ENCODE data around the gene ULK2. TPM values are rescaled to one million over a fixed set of nuclear protein-coding genes. Genes with fewer than 3 reads are reported as not detected.

The ULK2 gene
- total and polyA plus RNA-seq, 3 donors from 2014 or later = 69.2 to 112 (median 87.2) TPM

DNA sequence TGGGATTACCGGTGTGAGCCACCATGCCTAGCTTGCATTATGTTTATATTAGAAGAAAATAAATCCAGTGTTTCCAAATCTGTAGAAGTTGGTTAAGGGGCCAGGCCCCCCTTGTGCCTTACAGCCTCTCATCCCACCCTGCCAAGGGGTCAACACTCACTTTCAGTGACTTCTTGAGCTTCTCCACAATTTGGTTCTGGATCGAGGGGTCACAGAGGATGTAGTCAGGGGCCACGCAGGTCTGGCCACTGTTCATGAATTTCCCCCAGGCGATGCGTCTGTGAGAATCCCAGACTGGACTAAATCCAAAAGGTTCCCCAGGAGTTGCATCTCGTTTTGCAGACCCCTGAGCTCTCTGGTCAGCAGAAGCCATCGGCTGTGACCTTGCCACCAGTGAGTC, 126.8 kb downstream of the ULK2 start:
- TF ChIP-seq, protein P1, sequence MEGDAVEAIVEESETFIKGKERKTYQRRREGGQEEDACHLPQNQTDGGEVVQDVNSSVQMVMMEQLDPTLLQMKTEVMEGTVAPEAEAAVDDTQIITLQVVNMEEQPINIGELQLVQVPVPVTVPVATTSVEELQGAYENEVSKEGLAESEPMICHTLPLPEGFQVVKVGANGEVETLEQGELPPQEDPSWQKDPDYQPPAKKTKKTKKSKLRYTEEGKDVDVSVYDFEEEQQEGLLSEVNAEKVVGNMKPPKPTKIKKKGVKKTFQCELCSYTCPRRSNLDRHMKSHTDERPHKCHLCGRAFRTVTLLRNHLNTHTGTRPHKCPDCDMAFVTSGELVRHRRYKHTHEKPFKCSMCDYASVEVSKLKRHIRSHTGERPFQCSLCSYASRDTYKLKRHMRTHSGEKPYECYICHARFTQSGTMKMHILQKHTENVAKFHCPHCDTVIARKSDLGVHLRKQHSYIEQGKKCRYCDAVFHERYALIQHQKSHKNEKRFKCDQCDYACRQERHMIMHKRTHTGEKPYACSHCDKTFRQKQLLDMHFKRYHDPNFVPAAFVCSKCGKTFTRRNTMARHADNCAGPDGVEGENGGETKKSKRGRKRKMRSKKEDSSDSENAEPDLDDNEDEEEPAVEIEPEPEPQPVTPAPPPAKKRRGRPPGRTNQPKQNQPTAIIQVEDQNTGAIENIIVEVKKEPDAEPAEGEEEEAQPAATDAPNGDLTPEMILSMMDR (IDR thresholded peaks at IDR 0.05) = no peak
- no peak for TF ChIP-seq POLR2A (IDR thresholded peaks at IDR 0.05)
- WGBS, 2 donors = 91 to 95% methylated on average over 7 of the region's 7 CpGs
- Histone ChIP-seq H3K27ac (no peak overlapping the region), H3K9me3 (no peaks in the 10 kb centered on the region), H3K4me3 (no peak overlapping the region), H3K36me3 (ENCODE audit: low read depth, missing control alignments) (no peaks in the 10 kb centered on the region), H3K27me3 (no peaks in the 10 kb centered on the region), H3K4me1 (peaks cover 11% of the 10 kb centered on the region)
- intact Hi-C loops (cut with DNase I; ENCODE audit: low total_unique reads) = loop anchor here (5.0 kb wide), 1 partner anchor 224 kb away; no protein-coding TSS in a partner anchor
- DNase-seq = no peak

DNA sequence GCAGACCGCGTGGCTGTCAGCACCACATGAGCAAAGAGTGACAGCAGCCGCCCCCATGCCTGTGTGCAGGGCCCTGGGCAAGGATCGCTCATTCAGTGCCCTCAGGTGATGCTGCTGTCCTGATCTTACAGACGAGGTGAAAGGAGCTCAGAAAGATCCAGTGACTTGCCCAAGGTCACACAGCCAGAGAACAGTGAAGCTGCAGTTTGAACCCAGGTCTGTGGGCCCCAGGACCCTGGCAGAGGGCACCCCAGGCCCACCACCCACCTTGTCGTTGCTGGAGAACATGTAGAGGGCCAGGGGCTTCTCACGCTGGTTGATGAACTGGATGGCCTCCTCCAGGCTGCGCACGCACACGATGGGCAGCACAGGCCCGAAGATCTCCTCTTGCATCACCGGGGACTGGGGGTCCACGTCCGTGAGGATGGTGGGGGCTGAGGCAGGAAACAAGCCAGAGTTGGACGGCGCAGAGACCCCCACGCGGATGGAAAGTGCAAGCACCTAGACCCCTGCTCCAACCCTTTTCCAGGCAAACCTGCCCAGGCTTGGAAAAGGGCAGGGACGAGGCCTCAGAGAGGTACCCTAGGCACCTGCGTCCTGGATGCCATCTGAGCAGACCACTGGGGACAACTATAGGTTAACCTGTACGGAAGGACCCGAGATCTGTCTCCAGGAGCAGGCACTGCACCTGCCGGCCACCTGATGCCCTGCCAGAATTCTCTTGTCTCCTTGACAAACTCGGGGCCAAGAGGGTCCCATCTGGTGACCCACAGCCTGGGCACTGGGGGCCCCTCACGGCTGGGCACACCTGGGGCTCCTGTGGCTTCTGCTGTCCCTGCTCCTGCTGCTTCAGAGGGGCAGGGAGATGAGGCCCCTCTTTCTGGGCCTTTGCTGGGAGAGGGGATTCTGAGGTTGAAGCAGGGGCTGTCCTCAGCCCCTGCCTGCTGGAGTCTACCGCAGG, 128.2 kb downstream of the ULK2 start:
- Histone ChIP-seq H3K4me3 (no peak overlapping the region), H3K36me3 (ENCODE audit: low read depth, missing control alignments) (no peaks in the 10 kb centered on the region), H3K27ac (no peak overlapping the region), H3K9me3 (no peaks in the 10 kb centered on the region), H3K27me3 (no peaks in the 10 kb centered on the region), H3K4me1 (peaks cover 11% of the 10 kb centered on the region)
- no peak for DNase-seq
- 89 to 94% methylated on average over 8 to 24 of the region's 26 CpGs for WGBS, 2 donors
- intact Hi-C loops (cut with DNase I; ENCODE audit: low total_unique reads) = loop anchor here (5.0 kb wide), 1 partner anchor 222 kb away; no protein-coding TSS in a partner anchor
- TF ChIP-seq, protein P1 (IDR thresholded peaks at IDR 0.05) = no peak
- TF ChIP-seq POLR2A (IDR thresholded peaks at IDR 0.05) = no peak

DNA sequence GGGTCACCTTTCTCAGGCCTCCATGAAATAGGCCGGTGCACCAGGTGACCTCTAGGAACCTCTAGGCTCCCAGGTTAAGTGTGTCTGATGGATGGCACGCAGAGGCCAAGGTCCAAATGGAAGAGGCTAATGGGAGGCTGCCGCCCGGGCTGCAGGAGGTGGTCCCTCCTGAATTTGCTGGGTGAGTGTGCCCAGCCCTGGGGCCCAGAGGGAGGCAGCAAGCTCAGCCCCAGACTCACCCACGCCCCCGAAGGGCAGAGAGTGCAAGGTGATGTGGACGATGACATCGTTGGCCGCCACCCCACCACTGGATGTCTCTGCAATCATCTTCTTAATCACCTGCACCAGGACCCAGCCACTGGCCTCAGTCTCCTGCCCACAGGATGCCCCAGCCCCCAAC, 129.0 kb downstream of the ULK2 start:
- H3K4me3 ChIP-seq = no peak overlapping the region
- intact Hi-C loops (cut with DNase I; ENCODE audit: low total_unique reads) = no loop called here
- H3K27me3 ChIP-seq = no peaks in the 10 kb centered on the region
- no peaks in the 10 kb centered on the region for H3K36me3 ChIP-seq (ENCODE audit: low read depth, missing control alignments)
- H3K4me1 ChIP-seq = peaks cover 11% of the 10 kb centered on the region
- 93% methylated on average over 7 to 9 of the region's 9 CpGs for WGBS, 2 donors
- H3K9me3 ChIP-seq = no peaks in the 10 kb centered on the region
- TF ChIP-seq, protein P1 (IDR thresholded peaks at IDR 0.05) = no peak
- no peak for TF ChIP-seq POLR2A (IDR thresholded peaks at IDR 0.05)
- no peak overlapping the region for H3K27ac ChIP-seq
- no peak for DNase-seq

- H3K9me3 ChIP-seq = no peaks in the 10 kb centered on the region
- no peak for TF ChIP-seq POLR2A (IDR thresholded peaks at IDR 0.05)
- TF ChIP-seq, protein P1 (IDR thresholded peaks at IDR 0.05) = no peak
- intact Hi-C loops (cut with DNase I; ENCODE audit: low total_unique reads) = no loop called here
- H3K27me3 ChIP-seq = no peaks in the 10 kb centered on the region
- H3K4me1 ChIP-seq = peaks cover 11% of the 10 kb centered on the region
- no peak for DNase-seq
- H3K27ac ChIP-seq = no peak overlapping the region
- no peaks in the 10 kb centered on the region for H3K36me3 ChIP-seq (ENCODE audit: low read depth, missing control alignments)
- WGBS, 2 donors = 91% methylated on average over 14 of the region's 14 CpGs; no CpG with 5 or more reads in 1 of the 2 donors
- no peak overlapping the region for H3K4me3 ChIP-seq
Observed at GRCh38 chr17:19738073-19738449, 129.7 kb downstream of the ULK2 start.

All from testis (tissue), 3 donors.